NAMALWA (cell line): Measurements from ENCODE around the gene ETS2.
A peak's percentile ranks its signal among the peaks of the same experiment; 100 is the strongest.

Experiments
- DNase-seq: peaks from one replicate; pipeline ENCODE4 v3.0.0-alpha.2; 2015; ENCODE audit warnings: low spot score

Gene ETS2

DNA sequence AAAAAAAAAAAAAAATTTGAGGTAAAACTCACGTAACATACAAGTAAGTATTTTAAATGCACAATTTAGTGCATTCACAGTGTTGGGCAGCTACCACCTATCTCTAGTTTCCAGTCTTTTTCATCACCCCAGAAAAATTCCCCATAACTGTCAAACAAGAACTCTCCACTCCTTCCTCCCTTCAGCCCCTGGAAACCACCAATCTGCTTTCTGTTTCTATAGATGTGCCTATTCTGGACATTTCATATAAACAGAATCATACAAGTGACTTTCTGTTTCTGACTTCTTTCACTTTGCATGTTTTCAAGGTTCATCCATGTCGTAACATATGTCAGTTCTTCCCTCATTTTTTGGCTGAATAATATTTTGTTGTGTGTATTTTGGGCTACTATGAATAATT, 24.9 kb upstream of the ETS2 start:
- peak; percentile 34 for DNase-seq

DNA sequence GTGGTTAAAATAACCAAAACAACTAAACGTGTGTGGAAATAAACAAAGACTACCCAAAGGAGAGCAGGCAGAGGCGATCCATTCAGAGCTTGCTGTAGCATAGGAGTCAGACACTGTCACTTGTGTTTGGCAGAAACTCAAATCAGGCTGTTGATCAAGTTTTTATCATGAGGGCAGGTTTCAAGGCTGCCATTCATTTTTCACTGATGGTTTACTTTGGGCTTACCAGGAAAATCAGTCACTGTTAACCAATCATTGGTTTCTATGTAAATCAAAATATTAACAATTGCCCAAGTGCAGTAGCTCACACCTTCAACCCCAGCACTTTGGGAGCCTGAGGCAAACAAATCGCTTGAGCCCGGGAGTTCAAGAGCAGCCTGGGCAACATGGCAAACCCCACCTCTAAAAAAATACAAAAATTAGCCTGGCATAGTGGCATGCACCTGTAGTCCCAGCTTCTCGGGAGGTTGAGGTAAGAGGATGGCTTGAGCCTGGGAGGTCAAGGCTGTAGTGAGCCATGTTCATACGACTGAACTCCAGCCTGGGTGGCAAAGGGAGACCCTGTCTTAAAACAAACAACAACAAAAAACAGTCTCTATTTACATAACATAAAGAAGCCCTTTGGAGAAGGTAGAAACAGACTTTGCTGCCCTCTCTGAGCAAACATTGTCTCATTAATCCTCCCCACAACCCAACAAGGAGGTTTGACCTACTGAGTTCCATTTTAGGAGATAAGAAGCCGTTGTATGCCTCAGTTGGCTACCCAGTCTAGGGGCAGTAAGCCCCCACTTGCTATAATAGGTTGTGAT, 21.1 kb upstream of the ETS2 start:
- DNase-seq = no peak

DNA sequence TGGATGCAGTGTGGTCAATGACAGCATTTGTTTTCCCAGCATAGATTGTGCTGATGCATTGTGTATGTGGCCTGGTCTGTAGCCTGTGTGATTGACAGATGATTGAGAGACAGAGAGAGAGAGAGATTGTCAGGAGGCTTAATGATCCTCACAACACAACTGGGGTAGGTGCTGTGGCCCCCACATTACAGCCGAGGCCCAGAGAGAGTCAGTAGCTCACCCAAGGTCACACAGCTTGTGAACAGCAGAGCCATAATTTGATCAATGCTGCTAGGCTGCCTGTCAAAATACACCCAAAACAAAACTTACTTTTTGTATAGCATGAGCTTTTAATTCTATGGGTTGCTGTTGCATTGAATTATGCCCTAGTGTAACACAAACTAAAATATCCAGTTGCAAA, 20.2 kb upstream of the ETS2 start:
- no peak for DNase-seq

DNA sequence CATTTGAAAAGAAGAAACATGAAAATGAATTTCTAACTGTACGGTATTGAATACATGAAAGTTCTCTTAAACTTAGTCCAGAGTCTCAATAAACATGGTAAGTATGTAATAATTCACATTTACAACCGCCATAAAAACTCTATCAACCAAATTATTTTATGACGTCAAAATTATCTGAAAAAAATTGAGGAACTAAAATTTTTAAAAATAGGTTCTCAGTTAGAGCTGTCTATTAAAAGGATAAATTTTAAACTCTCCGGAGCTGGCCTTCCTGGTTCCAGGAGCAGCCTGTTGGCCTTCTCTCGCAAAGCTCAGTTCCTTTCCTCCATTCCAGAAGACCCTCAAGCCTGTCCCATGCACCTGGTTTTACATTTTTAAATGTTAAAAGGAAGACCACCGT, 18.7 kb upstream of the ETS2 start:
- DNase-seq = no peak

DNA sequence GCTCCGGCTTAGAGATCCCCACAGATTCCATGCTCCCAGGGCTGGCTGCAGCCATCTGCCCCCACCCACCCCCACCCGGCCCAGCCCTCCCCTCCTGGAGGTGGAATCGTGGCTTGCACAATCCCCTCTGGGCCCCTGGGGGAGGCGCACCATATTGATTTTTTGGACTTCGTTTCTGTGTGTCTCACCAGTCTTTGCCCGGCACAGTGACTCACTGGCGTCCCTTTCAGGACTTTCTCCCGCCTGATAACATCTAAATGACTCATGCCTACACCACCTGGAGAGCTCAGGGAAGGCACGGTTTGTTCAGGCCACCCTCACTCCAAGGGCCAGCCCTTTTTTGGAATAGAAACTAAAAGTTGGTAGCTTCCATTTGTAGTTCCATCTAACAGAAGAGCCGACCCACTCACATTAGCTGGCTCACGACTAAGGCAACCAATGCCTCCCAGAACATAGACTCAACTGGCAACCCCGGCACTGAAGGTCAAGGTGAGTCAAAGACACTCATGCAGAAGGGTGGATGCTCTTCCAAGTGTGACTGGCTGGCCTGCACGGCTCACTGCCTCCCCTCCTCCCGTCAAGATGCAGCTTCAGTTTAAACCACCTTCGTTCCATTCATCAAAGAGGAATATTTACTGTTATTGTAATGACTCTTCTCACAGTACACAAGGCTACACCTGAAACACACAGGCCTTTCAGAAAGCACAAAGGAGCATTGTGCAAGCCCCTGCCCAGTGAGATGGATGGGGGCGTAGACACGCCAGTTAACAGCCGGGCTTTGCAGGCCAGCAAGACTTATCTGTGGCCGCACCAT, 18.1 kb upstream of the ETS2 start:
- DNase-seq = no peak

DNA sequence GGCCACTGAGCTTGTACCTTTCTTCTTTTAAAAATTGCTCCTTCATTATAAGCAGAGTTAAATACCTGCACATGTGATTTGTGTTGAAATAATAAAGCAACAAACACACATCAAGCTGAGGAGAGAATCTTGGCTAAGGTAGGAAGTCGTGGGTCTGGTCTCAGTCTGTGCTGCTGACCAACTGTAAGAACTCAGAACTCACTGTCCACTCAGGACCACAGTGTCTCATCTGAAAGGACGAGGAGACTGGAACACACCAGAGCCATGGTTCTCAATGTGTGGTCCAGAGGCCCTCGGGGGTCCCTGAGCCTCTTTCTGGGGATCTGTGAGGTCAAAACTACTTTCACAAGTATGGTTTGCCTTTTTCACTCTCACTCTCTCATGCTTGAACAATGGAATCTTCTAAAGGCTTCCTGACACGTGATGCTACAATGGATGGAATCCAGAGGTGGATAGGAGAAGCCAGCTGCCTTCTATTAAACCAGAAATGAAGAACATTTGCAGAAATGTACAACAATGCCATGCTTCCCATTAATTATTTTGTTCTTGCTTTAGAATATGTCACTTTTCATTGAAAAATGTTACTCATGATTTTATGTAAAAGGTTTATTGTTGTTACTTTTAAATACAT, 17.3 kb upstream of the ETS2 start:
- DNase-seq = no peak

DNA sequence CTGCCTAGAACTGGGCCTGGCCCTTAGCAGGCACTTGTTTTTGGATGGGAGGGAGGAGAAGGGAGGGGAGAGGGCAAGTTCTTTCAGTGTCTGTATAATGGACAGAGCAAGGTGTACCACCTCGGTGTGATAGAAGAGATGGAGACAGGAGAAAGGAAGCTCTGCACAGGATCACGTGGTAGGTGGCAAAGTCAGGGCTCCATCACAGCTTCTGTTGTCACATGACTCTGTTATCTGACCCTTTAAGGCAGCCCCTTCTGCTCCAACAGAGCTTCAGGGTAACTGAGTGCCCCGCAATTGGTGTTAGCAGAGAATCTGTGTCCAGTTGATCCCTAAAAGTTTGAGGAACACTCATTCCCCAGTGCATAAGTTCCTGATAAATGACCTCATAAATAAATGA, 16.5 kb upstream of the ETS2 start:
- no peak for DNase-seq

DNA sequence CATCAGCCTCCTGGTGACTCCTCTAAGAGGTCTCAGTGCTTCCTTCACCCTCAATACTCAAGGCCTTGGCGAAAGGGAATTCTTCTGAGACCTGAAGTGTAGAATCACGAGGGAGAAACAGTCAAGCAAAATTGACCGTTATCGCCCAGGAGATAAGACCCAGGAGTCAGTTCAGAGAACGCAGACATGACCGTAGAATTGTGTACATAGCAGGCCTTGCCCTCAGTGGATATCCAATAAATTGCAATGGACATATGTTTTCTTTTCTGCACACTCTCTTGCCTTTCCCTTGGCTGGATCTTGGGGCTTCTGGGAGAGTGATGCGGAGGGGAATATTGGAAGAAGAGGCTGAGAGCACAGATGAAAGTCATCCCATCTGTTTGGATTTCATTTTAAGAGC, 15.7 kb upstream of the ETS2 start:
- DNase-seq = no peak

DNA sequence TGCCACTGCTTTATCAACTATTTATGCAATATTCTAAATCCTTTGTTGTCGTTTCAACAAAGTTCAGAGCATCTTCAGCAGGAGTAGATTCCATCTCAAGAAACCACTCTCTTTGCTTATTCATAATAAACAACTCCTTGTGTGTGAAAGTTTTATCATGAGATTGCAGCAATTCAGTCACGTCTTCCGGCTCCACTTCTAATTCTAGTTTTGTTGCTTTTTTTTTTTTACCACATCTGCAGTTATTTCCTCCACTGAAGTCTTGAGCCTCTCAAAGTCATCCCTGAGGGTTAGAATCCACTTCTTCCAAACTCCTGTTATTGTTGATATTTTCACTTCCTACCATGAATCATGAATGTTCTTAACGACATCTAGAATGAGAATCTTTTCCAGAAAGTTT, 14.8 kb upstream of the ETS2 start:
- DNase-seq = no peak

DNA sequence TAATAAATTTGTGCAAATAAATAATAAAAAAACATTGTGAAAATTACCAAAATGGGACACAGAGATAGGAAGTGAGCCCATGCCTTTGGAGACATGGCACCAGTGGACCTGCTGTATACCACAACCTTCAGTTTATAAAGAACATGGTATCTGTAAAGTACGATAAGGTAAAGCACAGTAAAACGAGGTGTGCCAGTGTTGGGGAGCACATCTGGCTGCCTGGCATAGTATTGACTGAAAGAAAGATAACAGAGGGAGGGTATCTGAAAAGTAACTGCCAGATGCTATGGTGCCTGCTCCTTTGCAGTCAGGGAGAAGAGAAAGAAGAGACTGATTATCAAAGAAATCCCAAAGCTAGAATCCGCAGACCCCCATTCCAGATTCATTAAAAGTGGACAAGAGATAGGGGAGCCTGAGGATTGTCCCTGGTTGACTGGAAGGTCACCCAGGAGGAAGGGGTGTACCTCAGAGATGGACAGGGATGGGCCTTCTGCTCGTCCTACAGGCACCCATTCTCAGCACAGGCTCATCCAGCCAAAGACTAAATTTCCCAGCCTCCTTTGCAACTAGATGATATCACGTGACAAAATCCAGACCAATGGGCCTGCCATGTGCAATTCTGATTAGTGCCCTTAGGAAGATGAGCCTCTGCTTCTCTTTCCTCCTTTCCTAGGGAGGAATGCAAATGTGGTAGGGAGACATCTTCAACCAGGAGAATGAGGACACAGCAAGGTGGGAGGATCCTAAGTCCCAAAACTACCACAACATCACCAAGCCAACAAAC, 12.9 kb upstream of the ETS2 start:
- DNase-seq = no peak

DNA sequence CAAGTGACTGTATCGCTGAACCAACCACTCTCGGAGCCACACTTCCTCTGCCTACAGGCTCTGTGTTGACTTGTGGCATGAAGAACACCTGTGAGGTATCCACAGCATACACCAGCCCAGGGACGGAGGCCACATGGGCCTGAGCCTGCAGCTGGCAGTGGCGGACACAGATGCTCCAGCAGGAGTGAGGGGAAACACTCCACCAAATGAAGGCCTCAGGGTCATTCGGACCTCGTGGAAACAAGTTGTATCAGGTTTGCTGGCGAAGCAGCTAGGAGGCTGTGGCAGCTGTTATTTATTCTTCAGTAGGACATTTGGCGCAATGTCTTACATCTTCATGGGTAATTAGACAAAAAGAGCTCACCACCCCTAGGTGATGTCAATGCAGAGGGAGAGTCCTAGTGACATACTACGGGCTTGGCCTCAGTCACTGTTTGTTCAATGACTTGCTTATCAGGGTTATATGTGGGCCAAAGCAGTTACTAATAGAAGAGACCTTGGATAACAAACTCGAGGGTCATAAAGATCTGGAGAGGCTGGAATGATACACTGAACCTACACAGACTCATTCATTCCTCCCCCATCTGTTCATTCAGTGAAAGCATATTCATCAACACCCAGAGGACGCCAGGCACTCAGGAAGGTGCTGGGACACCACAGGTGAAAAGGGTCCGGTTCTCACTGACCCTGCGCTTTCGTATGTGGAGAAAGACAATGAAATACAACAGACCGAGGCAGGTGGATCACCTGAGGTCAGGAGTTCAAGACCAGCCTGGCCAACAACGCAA, 11.6 kb upstream of the ETS2 start:
- no peak for DNase-seq

DNA sequence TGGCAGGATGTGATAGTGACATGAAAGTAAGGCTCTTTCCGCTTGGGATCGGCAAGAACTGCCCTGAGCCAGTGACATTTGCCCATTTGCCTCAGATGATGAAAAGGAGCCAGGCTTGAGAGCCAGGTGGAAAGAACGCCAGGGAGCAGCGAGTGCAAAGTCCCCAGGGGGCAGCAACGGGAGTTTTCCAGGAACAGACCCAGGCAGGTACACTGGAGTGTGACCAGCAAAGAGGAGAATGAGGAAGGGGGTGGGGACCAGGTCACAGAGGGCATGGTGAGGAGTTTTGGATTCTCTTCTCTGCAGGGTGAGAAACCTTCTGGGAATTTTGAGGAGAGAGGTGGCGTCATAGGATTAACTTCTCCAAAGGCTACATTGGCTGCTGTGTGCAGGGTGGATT, 10.8 kb upstream of the ETS2 start:
- DNase-seq = no peak

DNA sequence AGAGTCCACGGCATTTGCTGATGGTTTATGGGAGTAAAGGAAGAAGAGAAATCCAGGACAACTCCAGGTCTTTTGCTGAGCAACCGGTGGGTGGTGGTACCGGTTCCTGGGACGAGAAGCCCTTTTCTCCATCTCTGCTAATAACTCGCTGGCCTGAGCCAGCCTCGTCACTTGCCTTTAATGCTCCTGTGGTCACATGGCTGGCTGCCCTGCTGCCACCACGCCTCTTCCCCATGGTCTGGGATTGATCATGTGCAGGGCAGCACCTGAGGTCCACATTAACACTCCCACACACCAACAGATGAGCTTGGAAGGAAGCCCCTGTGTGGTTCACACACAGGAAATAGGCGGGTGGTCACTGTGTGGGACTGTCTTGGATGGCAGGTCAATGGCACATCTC, 10.3 kb upstream of the ETS2 start:
- DNase-seq = no peak

DNA sequence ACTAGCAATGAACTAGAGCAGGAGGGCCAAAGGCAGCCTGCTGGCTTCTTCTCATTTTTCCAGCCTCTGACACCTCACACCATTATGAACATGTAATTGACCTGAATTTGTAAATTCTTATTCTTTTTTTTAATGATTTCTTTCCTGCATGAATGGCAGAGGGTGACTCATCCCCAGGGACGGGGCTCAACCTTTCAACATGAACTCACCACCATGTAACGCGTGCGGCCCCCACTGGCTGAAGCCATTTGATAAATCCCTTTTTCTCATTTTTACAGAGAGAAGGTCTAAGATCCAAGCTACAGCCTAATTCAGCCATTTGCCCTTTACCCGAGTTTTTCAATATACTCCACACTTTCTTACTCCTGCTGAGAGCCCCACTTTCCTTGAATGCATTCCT, 9.3 kb upstream of the ETS2 start:
- no peak for DNase-seq

DNA sequence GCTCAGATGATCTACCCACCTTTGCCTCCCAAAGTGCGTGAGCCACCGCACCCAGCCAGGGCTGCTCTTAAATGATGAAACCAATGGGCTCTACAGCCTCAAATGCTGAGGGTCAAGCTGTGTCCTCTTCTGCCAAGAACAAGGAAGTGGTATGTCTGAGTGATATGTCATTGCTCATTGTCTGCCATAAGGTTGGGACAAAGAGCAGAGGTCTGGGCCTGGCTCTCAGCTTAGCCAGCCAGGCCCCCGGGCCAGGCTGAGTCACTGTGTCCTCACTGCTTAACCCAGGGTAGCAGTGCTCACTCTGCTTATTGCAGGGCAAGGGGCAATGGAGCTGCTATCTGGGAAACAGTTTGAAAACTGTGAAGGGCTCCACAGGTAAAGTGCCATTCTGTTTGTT, 8.3 kb upstream of the ETS2 start:
- no peak for DNase-seq

DNA sequence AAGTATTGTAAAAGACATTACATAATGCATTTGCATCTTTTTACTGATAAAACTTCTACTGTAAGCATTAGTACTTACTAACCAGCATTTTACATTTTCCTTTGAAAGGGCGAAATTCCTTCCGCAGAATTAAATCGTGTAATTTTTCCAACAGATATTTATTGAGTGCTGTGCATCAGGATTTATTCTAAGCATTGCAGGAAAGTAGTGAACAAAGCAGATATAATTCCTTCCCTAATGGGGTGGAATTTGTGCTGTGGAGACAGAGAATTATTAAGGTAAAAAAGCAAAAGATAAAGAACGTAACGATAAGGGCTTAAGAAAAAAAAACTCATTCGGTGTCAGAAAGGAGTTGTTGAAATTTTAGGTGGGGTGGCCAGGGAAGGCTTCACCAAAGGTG, 7.6 kb upstream of the ETS2 start:
- no peak for DNase-seq

DNA sequence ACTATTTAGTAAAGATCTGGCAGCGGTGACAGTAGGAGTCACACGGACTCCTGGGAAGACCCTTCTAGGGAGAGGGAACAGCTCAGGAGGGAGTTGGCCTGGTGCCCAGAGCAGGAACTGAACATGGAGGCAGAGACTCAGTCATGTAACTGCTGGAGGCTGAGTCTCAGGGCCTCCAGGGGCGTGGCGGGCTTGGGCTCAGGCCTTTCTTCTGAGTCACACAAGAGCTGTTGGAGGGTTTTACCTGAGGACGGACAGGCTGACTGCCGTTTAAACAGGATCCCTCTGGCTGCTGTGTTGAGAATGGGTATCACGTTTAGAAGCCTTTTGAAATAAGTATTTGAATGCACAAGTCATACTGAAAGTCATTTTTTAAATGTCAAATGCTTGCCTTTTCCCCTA, 7.2 kb upstream of the ETS2 start:
- no peak for DNase-seq

DNA sequence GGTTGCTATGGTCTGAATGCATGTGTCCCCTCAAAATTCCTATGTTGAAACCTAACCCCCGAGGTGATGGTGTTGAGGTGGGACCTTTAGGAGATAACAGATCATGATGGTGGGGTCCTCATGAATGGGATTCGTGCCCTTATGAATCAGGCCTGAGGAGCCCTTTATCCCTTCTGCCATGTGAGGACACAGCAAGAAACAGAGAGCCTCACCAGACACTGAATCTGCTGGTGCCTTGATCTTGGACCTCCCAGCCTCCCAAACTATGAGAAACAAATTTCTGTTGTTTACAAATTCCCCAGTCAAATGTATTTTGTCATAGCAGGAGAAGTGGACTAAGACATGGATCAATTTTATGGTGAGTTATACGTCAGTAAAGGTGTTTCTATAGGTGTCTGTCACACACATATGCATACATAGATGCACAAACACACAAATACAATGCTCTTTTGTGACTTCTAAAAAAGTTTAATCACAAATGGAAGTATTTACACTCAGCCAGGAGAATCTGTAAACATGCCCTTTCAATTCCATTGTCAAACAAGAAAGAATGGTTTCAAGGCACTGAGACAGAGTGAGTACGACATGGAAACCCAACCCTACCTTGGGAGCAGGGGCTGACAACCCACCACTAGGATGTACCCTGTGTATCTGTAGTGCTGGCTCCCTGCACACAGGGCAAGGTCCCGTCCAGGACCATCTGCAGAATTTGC, 5.5 kb upstream of the ETS2 start:
- DNase-seq = no peak

DNA sequence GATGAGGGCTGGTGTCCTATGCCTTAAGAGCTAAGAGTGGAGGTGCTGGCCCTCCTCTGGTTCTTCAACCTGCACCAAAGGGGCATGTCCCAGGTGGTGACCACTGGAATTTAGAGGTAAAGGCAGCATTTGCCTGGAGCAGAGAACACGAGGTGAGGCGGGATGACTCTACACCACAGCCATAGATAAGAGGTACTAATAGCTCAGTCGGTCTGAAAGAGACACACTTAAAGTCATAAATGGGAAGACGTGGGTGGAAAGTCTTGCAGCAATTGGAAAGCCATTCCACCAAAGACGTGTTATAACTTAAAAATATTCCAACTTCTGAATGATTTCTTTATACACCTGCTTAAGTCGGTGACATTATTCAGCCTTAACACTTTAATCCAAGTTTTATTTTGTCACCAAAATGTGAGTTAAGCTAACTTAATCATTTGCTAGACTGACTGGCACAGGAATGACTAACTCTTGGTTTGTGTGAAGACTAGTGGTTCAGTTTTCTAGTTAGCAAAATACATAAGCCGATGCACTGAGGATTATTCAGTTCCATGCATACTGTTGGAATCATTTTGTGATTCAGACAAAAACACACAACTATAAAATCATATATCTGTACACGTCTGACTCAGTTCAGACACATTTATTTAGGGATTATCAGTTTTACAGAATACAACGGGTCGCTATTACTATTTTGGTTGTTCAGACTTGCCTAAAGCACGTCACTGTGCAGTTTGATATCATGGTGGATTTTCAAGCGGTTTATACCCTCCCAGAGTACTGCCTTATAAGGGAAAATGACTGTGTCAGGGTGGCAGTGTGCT, 4.6 kb upstream of the ETS2 start:
- no peak for DNase-seq
